Cardiac muscle cell (in vitro differentiated cells and primary cell): ENCODE results near the gene CCNB1IP1. TPM values are rescaled to one million over a fixed set of nuclear protein-coding genes. Genes with fewer than 3 reads are reported as not detected.

Experiments
- DNase-seq, 2 donors: peaks; one replicate each; pipeline versions ENCODE4 v3.0.0 to v3.0.0-alpha.2; 2010 to 2017; ENCODE audit warnings: low read depth in 1 of 2, low spot score in 1 of 2
- H3K27ac ChIP-seq: fragments of 200-600 bp; sonication (generic); 2 replicates; pipeline ENCODE4 v1.5.1; 2016
- H3K27me3 ChIP-seq: fragments of 200-600 bp; sonication (generic); 2 replicates; pipeline ENCODE4 v1.6.0; 2016; ENCODE audit warnings: control low read depth
- H3K36me3 ChIP-seq: fragments of 200-600 bp; sonication (generic); 2 replicates; pipeline ENCODE4 v1.5.1; 2016; ENCODE audit warnings: control low read depth
- H3K4me1 ChIP-seq: fragments of 200-600 bp; sonication (generic); 2 replicates; pipeline ENCODE4 v1.8.1; 2017; ENCODE audit warnings: low read depth, mild to moderate bottlenecking, mixed run types
- H3K4me3 ChIP-seq: fragments of 200-600 bp; sonication (generic); 2 replicates; pipeline ENCODE4 v1.5.1; 2016; ENCODE audit warnings: mild to moderate bottlenecking
- H3K9me3 ChIP-seq: fragments of 200-600 bp; sonication (generic); 2 replicates; pipeline ENCODE4 v1.5.1; 2017; ENCODE audit warnings: low read depth, mild to moderate bottlenecking, control low read depth
- polyA plus RNA-seq: library from polyadenylated mRNA; unstranded; fragments of >200 nt; fragmentation: Nextera tagmentation; extraction: Ambion mirVana; gene quantifications from 2 replicates; pipeline ENCODE4 v1.2.1, GENCODE V29; 2016
- total RNA-seq: library from RNA; depleted of rRNA; stranded (reverse); fragments of >200 nt; gene quantifications from 2 replicates; pipeline ENCODE4 v1.2.3, GENCODE V29; 2016
- TF ChIP-seq, protein P1 (sequence below): IDR thresholded peaks from 2 replicates; pipeline ENCODE4 v1.5.1; 2012; ENCODE audit warnings: low read depth, mild to moderate bottlenecking, low read length

Gene CCNB1IP1
- total and polyA plus RNA-seq, 2 experiments from 2014 or later = 63.7 to 152 TPM

DNA sequence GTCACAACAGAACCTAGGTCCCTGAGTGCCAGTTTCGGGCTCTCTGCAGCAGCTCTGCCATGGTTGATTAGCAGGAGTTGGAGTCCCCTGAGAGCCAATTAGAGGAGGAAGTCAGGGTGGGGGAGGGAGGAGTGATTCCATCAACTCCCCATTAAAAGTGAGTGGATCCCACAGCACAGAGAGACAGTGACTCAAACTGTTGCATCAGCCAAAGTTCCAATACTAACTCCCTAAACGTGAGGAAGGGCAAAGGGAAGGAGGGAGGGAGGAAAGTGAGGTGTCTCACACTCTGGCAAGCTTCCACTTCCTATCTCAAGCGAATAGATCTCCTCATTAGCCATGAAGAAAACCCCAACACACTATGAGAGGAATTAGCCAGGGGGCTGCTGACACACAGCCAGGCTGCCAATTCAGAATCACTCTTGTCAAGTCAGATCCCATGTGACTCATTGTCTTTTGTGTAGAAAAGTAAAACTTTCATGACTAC is 70.4 kb downstream of the CCNB1IP1 start:
- DNase-seq = peak in 1 of 2 donors; percentile 57
- TF ChIP-seq, protein P1, sequence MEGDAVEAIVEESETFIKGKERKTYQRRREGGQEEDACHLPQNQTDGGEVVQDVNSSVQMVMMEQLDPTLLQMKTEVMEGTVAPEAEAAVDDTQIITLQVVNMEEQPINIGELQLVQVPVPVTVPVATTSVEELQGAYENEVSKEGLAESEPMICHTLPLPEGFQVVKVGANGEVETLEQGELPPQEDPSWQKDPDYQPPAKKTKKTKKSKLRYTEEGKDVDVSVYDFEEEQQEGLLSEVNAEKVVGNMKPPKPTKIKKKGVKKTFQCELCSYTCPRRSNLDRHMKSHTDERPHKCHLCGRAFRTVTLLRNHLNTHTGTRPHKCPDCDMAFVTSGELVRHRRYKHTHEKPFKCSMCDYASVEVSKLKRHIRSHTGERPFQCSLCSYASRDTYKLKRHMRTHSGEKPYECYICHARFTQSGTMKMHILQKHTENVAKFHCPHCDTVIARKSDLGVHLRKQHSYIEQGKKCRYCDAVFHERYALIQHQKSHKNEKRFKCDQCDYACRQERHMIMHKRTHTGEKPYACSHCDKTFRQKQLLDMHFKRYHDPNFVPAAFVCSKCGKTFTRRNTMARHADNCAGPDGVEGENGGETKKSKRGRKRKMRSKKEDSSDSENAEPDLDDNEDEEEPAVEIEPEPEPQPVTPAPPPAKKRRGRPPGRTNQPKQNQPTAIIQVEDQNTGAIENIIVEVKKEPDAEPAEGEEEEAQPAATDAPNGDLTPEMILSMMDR = no peak
- H3K27ac ChIP-seq = no peak overlapping the region

More for the DNA sequence above, 70.4 kb downstream of the CCNB1IP1 start:
- no peak overlapping the region for H3K4me3 ChIP-seq
- no peaks in the 10 kb centered on the region for H3K4me1 ChIP-seq
- no peaks in the 10 kb centered on the region for H3K27me3 ChIP-seq
- no peaks in the 10 kb centered on the region for H3K36me3 ChIP-seq
- no peaks in the 10 kb centered on the region for H3K9me3 ChIP-seq

Other genes with a start within 250 kb of the CCNB1IP1 start
- not detected in 2 replicates for gene OR4K17, start 222.5 kb downstream of the CCNB1IP1 start, total RNA-seq
- not detected in 2 replicates for gene OR4K17, start 222.5 kb downstream of the CCNB1IP1 start, polyA plus RNA-seq
- not detected in 2 replicates for gene OR4N5, start 194.5 kb downstream of the CCNB1IP1 start, total RNA-seq
- gene OR4N5, start 194.5 kb downstream of the CCNB1IP1 start, polyA plus RNA-seq = not detected in 2 replicates
- not detected in 2 replicates for gene OR11G2, start 142.4 kb downstream of the CCNB1IP1 start, total RNA-seq
- gene OR11G2, start 142.4 kb downstream of the CCNB1IP1 start, polyA plus RNA-seq = not detected in 2 replicates
- not detected in 2 replicates for gene OR11H6, start 109.6 kb downstream of the CCNB1IP1 start, total RNA-seq
- gene OR11H6, start 109.6 kb downstream of the CCNB1IP1 start, polyA plus RNA-seq = not detected in 2 replicates
- not detected in 2 replicates for gene OR11H7, start 104.3 kb downstream of the CCNB1IP1 start, total RNA-seq
- not detected in 2 replicates for gene OR11H7, start 104.3 kb downstream of the CCNB1IP1 start, polyA plus RNA-seq
- gene OR11H4, start 94.0 kb downstream of the CCNB1IP1 start, total RNA-seq = not detected in 2 replicates
- gene OR11H4, start 94.0 kb downstream of the CCNB1IP1 start, polyA plus RNA-seq = not detected in 2 replicates
- gene TTC5, start 27.3 kb downstream of the CCNB1IP1 start, total RNA-seq = 10.6 and 13.9 TPM in 2 replicates
- 19.4 and 25.9 TPM in 2 replicates for gene TTC5, start 27.3 kb downstream of the CCNB1IP1 start, polyA plus RNA-seq
- 20.0 and 27.0 TPM in 2 replicates for gene PARP2, start 10.4 kb upstream of the CCNB1IP1 start, total RNA-seq
- 61.1 and 97.9 TPM in 2 replicates for gene PARP2, start 10.4 kb upstream of the CCNB1IP1 start, polyA plus RNA-seq
- 8.2 and 8.5 TPM in 2 replicates for gene TEP1, start 80.2 kb upstream of the CCNB1IP1 start, total RNA-seq
- gene TEP1, start 80.2 kb upstream of the CCNB1IP1 start, polyA plus RNA-seq = 4.3 and 5.1 TPM in 2 replicates
- 0.18 TPM in 1 of 2 replicates, not detected in the other for gene KLHL33, start 102.9 kb upstream of the CCNB1IP1 start, total RNA-seq
- gene KLHL33, start 102.9 kb upstream of the CCNB1IP1 start, polyA plus RNA-seq = 0.04 TPM in 1 of 2 replicates, not detected in the other
- gene OSGEP, start 121.5 kb upstream of the CCNB1IP1 start, total RNA-seq = 47.9 and 82.0 TPM in 2 replicates
- 42.7 and 51.7 TPM in 2 replicates for gene OSGEP, start 121.5 kb upstream of the CCNB1IP1 start, polyA plus RNA-seq
- gene APEX1, start 121.9 kb upstream of the CCNB1IP1 start, total RNA-seq = 111 and 358 TPM in 2 replicates
- 176 and 185 TPM in 2 replicates for gene APEX1, start 121.9 kb upstream of the CCNB1IP1 start, polyA plus RNA-seq
- gene PIP4P1, start 128.2 kb upstream of the CCNB1IP1 start, total RNA-seq = 17.6 and 23.1 TPM in 2 replicates
- gene PIP4P1, start 128.2 kb upstream of the CCNB1IP1 start, polyA plus RNA-seq = 49.4 and 60.1 TPM in 2 replicates
- gene PNP, start 136.1 kb upstream of the CCNB1IP1 start, total RNA-seq = 15.6 and 20.7 TPM in 2 replicates
- 15.7 and 22.2 TPM in 2 replicates for gene PNP, start 136.1 kb upstream of the CCNB1IP1 start, polyA plus RNA-seq
- not detected in 2 replicates for gene RNASE10, start 172.3 kb upstream of the CCNB1IP1 start, total RNA-seq
- 0.81 and 0.99 TPM in 2 replicates for gene RNASE10, start 172.3 kb upstream of the CCNB1IP1 start, polyA plus RNA-seq
- gene RNASE9, start 227.8 kb upstream of the CCNB1IP1 start, total RNA-seq = not detected in 2 replicates
- not detected in 2 replicates for gene RNASE9, start 227.8 kb upstream of the CCNB1IP1 start, polyA plus RNA-seq